Spleen (tissue), 11 donors: ENCODE measurements around the gene MB. TPM values are rescaled to one million over a fixed set of nuclear protein-coding genes. Genes with fewer than 3 reads are reported as not detected.

Source experiments
- DNase-seq: peaks from one replicate; pipeline ENCODE4 v3.0.0-alpha.2; 2020
- H3K27ac ChIP-seq, 8 donors: fragments of 200-600 bp; sonication (generic) in 7 of 8; 1 replicate in 4 of 8; 2 replicates in 4 of 8; pipeline versions ENCODE4 v1.5.0 to v1.8.0; 2016 to 2021; ENCODE audit warnings: inconsistent platforms in 4 of 8, mild to moderate bottlenecking in 4 of 8, moderate library complexity in 1 of 8
- H3K27me3 ChIP-seq, 7 donors: fragments of 200-600 bp; sonication (generic) in 6 of 7; replicated peaks in 1 of 7; 1 replicate in 4 of 7; 2 replicates in 3 of 7; pipeline versions ENCODE4 v1.5.0 to v1.8.0; 2016 to 2021; ENCODE audit warnings: inconsistent platforms in 3 of 7, mild to moderate bottlenecking in 1 of 7
- H3K36me3 ChIP-seq, 6 donors: fragments of 200-600 bp; sonication (generic) in 5 of 6; 1 replicate in 4 of 6; 2 replicates in 2 of 6; pipeline versions ENCODE4 v1.5.0 to v1.8.0; 2016 to 2021; ENCODE audit warnings: inconsistent platforms in 2 of 6
- H3K4me1 ChIP-seq, 6 donors: fragments of 200-600 bp; sonication (generic) in 5 of 6; 1 replicate in 3 of 6; 2 replicates in 3 of 6; pipeline versions ENCODE4 v1.5.0 to v1.8.0; 2016 to 2021; ENCODE audit warnings: inconsistent platforms in 3 of 6
- H3K4me3 ChIP-seq, 8 donors: fragments of 200-600 bp; sonication (generic) in 7 of 8; 1 replicate in 4 of 8; 2 replicates in 4 of 8; pipeline versions ENCODE4 v1.5.0 to v1.8.0; 2016 to 2021; ENCODE audit warnings: inconsistent platforms in 4 of 8, mild to moderate bottlenecking in 4 of 8, moderate library complexity in 2 of 8
- H3K9me3 ChIP-seq, 8 donors: fragments of 200-600 bp; sonication (generic) in 7 of 8; 1 replicate in 4 of 8; 2 replicates in 4 of 8; pipeline versions ENCODE4 v1.5.0 to v1.8.0; 2016 to 2021; ENCODE audit warnings: inconsistent platforms in 4 of 8
- CTCF ChIP-seq, 11 experiments: fragments of 200-600 bp in 7 of 11; fragments of 450-650 bp in 4 of 11; sonication (generic) in 4 of 11; IDR thresholded peaks in 8 of 11; conservative IDR thresholded peaks in 3 of 11; 1 replicate in 7 of 11; 2 replicates in 4 of 11; pipeline versions ENCODE4 v1.4.0 to v1.8.0; 2016 to 2021; ENCODE audit warnings: antibody characterized with exemption in 11 of 11, inconsistent platforms in 4 of 11, mild to moderate bottlenecking in 1 of 11
- POLR2A ChIP-seq, 3 donors: fragments of 450-650 bp; IDR thresholded peaks; one replicate each; pipeline ENCODE4 v1.5.1; 2017; ENCODE audit warnings: antibody characterized with exemption in 3 of 3, mild to moderate bottlenecking in 1 of 3
- POLR2AphosphoS5 ChIP-seq, 3 donors: sonication (generic); formaldehyde crosslinking; IDR thresholded peaks; one replicate each; pipeline ENCODE4 v1.5.1; 2017; ENCODE audit warnings: antibody characterized with exemption in 3 of 3
- WGBS, 5 donors: extraction: QIAGEN DNeasy Blood & Tissue Kit in 3 of 5; methylation state at CpG; one replicate each; pipeline versions ENCODE4 v1.1.5 to v1.1.7; 2013 to 2018; 5-methylcytosine and 5-hydroxymethylcytosine counted together
- intact Hi-C: fragments of 100-400 bp; cut with DNase I; formaldehyde crosslinking; loops from one replicate; pipeline ENCODE4 v1.15.0; 2023; ENCODE audit warnings: low total_unique reads
- polyA plus RNA-seq, 3 donors: library from polyadenylated mRNA; stranded (reverse); fragments of 200-250 nt; gene quantifications; one replicate each; pipeline ENCODE4 v1.2.1, GENCODE V29; 2013
- total RNA-seq, 7 donors: library from RNA; depleted of rRNA in 3 of 7; stranded (reverse); fragments of >200 nt in 3 of 7; fragmentation: NEBNext Ultra II Directional in 4 of 7; extraction: Animal tissue kit (Norgen Biotek cat#: 25700) in 4 of 7; gene quantifications; one replicate each; pipeline versions ENCODE4 v1.1.0 to v1.2.1, GENCODE V29; 2016 to 2021
- donor health status: healthy with polysubstance abuse.
- donor health status: DM: no; HTN: no; CAD: no; lungs with moderate emphysema.
- donor health status: DM: no; HTN: no; CAD: no.
- donor health status: Bipolar disorder and iron deficiency.
- donor health status: healthy.
- donor health status: DM: no; HTN: no; CAD: no.
- donor health status: DM: yes; HTN: yes; CAD: no.

Gene MB
- total and polyA plus RNA-seq, 10 donors, result 0.64 to 5.0 (median 1.1) TPM; not detected in 6

DNA sequence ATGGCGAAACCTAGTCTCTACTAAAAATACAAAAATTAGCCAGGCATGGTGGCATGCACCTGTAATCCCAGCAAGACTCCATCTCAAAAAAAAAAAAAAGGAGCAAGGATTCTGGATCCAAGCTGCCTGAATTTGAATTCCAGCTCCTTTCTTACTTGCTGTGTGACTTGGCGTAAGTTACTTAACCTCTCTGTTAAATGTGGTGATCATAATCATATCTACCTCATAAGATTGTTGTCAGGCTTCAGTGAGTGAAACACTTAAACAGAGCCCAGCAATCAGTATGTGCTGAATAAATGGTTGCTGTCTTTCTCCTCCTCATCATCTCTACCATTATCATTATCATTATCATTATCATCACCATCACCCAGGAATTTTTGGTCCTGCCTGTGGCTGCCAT lies 2.7 kb downstream of the MB start:
- WGBS, 5 donors, result 93 to 100% (median 97%) methylated on average over 2 of the region's 2 CpGs
- no peak overlapping the region for H3K4me3 ChIP-seq
- intact Hi-C loops, result no loop called here
- TF ChIP-seq POLR2AphosphoS5 (IDR thresholded peaks at IDR 0.05), result no peak
- no peak for TF ChIP-seq POLR2A (IDR thresholded peaks at IDR 0.05)
- TF ChIP-seq CTCF (IDR thresholded peaks at IDR 0.05 in 8 of 11, conservative IDR thresholded peaks at IDR 0.05 in 3 of 11), result no peak
- H3K27ac ChIP-seq, result no peak overlapping the region
- H3K4me1 ChIP-seq, result peaks cover 0 to 12% (median 6%) of the 10 kb centered on the region in 6 donors
- H3K27me3 ChIP-seq, result peaks cover 0 to 10% (median 0%) of the 10 kb centered on the region in 7 donors
- no peaks in the 10 kb centered on the region for H3K36me3 ChIP-seq
- no peaks in the 10 kb centered on the region for H3K9me3 ChIP-seq
- DNase-seq, result no peak

DNA sequence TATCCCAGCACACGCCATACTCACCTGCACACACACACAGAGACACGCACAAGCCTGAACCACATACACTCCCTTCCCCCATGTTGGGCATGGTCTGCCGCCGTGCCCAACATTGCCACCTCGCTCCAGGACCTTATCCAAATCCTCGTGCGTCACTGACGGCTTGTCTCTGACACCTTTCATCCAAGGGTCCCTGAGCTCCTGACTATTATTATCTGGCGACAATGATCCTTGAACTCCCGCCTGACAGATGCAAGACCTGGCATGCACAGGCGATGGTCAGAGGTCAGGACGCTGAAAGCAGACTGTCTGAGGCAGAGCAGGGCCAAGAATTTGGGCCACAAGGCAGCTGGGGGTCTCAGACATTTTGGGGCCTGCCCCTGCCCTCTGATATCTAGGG lies 4.2 kb downstream of the MB start:
- Histone ChIP-seq H3K4me3 (no peak overlapping the region), H3K4me1 (peaks cover 0 to 12% (median 6%) of the 10 kb centered on the region in 6 donors), H3K27me3 (peaks cover 0 to 17% (median 0%) of the 10 kb centered on the region in 7 donors), H3K9me3 (no peaks in the 10 kb centered on the region), H3K36me3 (no peaks in the 10 kb centered on the region), H3K27ac (no peak overlapping the region)
- DNase-seq, result no peak
- no peak for TF ChIP-seq POLR2A (IDR thresholded peaks at IDR 0.05)
- no peak for TF ChIP-seq POLR2AphosphoS5 (IDR thresholded peaks at IDR 0.05)
- TF ChIP-seq CTCF (IDR thresholded peaks at IDR 0.05 in 8 of 11, conservative IDR thresholded peaks at IDR 0.05 in 3 of 11), result no peak
- intact Hi-C loops, result no loop called here
- 89 to 96% (median 92%) methylated on average over 12 of the region's 12 CpGs for WGBS, 5 donors

- H3K4me1 ChIP-seq, result peaks cover 0 to 12% (median 6%) of the 10 kb centered on the region in 6 donors
- DNase-seq, result no peak
- peaks cover 0 to 21% (median 0%) of the 10 kb centered on the region in 7 donors for H3K27me3 ChIP-seq
- H3K27ac ChIP-seq, result no peak overlapping the region
- 40 to 45% (median 42%) methylated on average over 8 of the region's 8 CpGs for WGBS, 5 donors
- TF ChIP-seq POLR2AphosphoS5 (IDR thresholded peaks at IDR 0.05), result no peak
- TF ChIP-seq CTCF (IDR thresholded peaks at IDR 0.05 in 8 of 11, conservative IDR thresholded peaks at IDR 0.05 in 3 of 11), result no peak
- TF ChIP-seq POLR2A (IDR thresholded peaks at IDR 0.05), result no peak
- H3K4me3 ChIP-seq, result no peak overlapping the region
- H3K36me3 ChIP-seq, result no peaks in the 10 kb centered on the region
- H3K9me3 ChIP-seq, result no peaks in the 10 kb centered on the region
- intact Hi-C loops, result no loop called here
Observed at GRCh38 chr22:35611891-35612576, 5.1 kb downstream of the MB start.

DNA sequence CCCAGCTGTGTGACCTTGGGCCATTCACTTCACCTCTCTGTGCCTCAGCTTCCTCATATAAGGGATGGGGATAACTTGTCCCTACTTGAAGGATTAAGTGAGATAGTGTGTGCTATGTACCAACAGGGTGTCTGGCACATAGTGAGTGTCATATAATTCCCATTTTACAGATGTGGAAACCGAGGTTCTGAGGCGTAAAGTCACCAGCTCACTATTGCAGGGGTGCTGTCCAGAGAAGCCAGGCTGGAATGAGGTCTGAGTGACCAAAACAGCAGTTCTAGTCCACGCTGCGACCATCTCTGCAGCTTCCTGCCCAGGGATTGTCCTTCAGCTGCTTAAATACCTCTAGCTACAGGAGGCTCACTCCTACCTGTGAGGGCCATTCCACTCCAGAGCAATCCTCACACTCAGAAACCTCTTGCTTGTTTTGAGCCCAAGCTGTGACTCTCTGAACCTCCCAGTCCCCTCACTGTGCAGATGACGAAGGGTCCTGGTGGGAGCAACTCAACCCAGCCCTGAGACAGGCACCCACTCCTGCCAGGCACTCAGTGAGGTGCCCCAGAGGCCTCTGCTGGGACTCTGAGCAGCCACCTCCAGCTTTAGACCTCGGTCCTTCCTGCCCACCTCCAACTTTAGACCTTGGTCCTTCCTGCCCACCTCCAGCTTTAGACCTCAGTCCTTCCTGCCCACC lies 5.8 kb downstream of the MB start:
- Histone ChIP-seq H3K4me3 (no peak overlapping the region), H3K9me3 (no peaks in the 10 kb centered on the region), H3K27me3 (peaks cover 0 to 27% (median 0%) of the 10 kb centered on the region in 7 donors), H3K4me1 (peaks cover 0 to 12% (median 6%) of the 10 kb centered on the region in 6 donors), H3K36me3 (no peaks in the 10 kb centered on the region), H3K27ac (no peak overlapping the region)
- 51 to 70% (median 64%) methylated on average over 6 of the region's 6 CpGs for WGBS, 5 donors
- no peak for DNase-seq
- TF ChIP-seq POLR2A (IDR thresholded peaks at IDR 0.05) (no peak), POLR2AphosphoS5 (IDR thresholded peaks at IDR 0.05) (no peak), CTCF (IDR thresholded peaks at IDR 0.05 in 8 of 11, conservative IDR thresholded peaks at IDR 0.05 in 3 of 11) (no peak)
- intact Hi-C loops, result no loop called here
